GM19023 (cell line): ENCODE data around the gene ELMO1.

Source experiments
- ATAC-seq: cut with Tn5 transposase; IDR thresholded peaks from one replicate; pipeline ENCODE4 v1.9.1; 2021; ENCODE audit warnings: mild to moderate bottlenecking, moderate library complexity; ENCODE audit not compliant: unreplicated experiment

Gene ELMO1

DNA sequence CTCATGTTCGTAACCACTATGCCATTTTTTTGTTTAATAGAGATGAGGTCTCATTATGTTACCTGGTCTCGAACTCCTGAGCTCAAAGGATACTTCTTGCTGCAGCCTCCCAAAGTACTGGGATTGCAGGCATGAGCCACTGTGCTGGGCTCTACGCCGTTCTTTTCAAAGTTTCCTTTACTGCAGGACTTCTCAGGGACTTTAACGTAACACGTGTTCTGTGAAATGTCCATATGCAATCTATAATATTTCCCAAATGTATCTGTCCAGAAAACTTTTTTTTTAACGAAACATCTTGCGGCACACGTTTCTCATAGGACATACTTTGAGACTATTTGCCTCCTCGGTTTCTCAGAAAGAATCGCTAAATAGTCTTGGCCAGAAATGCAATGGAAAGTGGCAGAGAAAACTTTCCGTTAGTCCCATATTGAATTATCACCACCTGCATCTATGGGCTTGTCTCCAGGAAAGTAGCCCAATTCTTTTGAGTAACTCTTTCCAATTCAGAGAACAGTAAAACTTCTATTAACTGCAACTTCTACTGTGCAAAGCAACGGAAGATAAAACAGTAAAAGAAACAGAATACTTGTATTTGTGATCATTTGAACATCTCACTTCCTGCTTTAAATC is 96.3 kb downstream of the ELMO1 start:
- ATAC-seq: no peak

DNA sequence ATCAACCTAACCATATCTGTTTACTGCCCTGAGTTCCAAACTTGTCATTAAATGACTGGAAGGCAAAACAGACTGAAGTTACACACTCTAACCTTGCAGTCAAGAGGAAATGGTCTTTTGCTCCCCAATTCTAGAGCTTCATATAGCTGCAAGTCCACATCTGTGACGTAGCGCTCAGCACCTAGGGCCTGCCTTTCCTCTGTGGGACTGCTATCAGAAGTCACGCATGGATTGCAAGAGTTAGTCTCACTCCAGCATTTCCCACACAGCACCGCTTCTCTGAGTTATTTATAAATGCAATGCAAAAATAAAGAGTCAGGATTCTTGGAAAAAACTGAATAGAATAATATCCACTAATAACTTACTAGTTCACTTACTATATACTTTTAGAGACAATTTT is 96.9 kb downstream of the ELMO1 start:
- ATAC-seq: no peak

DNA sequence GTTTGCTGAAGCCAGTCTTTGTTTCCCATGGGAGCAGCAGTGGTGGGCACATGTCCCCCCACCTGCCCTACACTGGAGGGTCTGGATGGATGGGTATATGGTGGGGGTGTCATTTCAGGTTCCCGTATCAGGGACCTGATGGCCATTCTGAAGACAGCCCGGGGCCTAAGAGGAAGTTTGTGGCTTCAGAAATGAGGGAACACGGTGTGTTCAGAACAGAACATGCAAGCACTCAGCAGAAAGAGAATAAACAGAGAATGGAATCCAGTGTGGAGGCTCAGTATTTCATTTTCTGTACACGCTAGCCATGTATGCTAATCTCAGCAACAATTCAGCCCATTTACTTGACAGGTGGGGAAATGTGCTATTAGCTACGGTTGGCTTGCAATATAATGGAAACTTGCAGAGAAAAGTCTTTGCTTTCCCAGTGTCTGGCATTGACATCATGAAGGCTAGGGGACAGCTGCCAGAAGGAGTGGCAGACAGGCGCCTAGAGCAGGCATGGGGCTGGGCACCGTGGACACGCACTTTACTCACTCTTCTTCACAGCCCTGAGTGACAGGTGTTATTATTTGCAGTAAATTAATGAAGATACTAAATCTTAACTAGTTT is 98.6 kb downstream of the ELMO1 start:
- no peak for ATAC-seq

DNA sequence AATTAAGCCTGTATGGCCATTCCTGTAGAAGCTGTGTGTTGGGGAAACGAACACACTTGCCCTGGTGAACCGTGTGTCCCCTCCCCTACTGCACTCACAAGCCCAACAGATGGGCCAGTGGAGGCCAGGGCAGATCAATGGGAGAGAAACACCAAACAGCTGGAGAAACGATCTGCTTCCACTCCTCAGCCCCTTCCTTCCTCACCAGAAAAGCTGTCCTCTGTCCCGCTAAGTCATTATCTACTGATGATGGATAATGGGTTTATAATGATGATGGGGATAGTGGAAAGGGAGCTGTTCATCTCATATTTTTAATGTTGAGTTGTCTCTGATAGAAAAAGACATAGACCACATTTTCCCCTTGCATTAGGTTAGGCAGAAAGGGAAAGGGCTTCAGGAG is 99.7 kb downstream of the ELMO1 start:
- no peak for ATAC-seq

DNA sequence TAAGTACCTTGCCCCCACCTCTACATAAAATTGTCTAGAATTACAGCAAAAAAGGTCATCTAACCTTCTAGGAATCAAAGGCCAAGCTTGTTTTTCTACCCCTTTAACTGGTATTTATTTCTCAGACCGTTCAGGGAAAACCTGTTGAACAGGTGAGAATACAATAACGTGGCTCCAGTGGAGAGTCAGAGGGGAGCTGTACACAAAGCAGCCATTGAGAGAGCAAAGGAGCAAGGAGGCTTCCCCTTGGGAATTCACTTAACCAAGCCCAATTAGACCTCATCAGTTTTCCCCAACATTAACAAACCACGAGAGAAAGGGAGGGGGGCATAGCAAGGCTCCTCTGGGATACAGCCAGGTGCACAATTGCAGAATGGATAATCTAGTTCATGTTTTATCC is 101.9 kb downstream of the ELMO1 start:
- ATAC-seq: no peak

DNA sequence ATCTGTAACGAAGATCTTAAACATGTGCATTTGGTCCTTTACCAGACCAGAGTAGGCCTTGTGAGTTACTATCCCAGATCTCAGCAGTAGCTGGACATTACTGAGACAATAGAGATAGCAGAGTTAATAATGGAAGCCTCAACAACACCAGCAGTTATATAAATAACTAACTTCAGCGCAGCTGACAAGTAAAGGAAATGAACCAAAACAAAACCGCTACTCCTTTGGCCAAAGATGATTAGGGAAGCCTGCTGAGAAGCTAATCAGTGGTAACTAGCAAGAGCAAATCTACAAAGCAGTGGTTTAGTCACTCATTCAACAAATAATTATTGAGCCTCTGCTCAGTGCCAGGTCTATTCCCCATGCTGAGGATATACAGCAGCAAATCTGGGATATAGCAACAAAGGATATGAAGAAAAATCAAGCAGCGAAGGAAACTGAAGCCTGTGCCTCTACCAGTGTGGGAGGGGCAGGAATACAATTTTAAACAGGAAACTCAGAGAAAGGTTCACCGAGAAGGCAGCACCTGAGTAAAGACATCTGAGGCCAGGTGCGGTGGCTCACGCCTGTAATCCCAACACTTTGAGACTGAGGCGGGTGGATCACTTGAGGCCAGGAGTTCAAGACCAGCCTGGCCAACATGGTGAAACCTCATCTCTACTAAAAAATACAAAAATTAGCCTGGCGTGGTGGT is 103.6 kb downstream of the ELMO1 start:
- no peak for ATAC-seq

DNA sequence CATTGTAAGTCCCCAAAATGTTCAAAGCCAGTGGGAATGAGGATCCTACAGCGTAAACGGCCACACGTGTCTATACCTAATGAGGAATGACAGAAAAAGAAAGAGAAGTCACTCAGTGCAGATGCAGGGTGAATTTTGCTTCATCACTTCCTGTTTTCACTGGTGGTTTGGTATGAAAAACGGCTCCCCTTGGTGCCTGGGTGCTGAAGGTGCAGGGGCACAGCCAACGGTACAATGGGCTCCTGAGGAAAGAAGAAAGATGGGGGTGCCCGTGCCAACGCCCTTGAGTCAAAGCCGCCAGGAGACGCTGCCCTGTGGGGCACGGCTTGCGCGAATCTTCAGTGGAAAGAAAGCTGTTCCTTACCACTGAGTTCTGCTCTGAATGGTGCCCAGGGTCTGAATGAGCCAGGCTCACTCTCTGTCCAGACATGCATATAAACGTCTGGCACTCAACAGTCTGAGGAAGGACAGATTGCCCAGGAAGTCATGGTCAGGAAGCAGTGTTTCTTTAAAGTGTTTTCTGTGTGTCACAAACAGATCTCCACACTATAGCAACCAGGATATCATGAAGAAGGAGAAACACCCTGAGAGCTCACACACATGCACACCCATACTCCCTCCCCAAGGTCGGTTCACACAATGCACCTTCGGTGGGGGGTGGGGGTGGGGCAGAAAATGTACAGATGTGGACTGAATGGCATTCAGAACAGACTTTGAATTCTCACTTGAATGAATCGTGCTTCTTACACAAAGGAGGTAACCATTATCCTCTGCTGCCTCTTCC is 105.8 kb downstream of the ELMO1 start:
- peak; percentile 69 for ATAC-seq

DNA sequence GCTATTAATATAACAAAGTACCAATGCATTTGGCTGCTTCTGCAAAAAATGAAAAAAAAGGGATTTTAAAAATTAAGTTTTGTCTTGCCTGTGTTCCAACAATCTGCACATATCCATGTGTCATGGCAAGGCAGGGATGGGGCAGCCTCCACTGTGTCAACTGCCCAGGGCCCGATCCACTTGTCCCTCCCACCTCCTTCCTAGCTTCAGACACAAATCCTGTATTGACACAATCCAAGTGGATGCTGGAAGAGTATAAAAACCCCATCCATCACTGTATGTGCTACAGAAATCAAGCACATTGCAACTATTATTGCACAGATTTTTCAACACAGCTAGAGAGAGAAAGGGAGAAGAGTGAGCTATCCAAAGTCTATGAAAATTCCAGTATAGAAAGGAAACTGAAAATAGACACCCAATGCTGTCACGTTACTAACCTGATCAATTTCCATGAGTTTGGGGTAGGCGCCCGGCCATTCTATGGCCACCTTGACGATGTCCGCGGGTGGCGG is 106.4 kb downstream of the ELMO1 start:
- no peak for ATAC-seq

DNA sequence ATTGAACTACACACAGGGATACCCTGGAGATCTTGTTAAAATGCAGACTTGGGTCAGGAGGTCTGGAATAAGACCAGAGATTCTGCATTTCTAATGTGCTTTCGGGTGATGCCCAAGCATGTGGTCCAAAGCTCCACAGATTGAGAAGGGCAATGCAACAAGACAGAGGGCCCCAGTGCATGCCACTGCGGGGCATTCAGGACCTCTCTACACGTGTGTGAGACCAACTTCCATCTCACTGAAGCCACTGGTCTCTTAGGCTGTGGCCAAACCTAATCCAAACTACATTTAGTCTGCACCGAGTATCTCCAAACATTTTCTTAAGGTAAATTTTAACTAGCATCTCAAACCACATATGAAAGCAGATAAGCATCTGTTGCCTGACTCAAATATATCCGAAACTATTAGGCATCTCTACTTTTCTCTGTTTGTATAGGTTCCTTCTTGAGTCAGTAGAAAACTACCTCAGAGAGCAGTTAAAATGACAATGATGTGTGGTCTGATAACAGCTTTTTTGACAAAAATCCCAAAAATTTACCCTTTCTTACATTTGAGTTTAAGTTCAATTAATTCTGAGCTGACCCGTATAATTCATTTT is 107.5 kb downstream of the ELMO1 start:
- ATAC-seq: peak; percentile 43

DNA sequence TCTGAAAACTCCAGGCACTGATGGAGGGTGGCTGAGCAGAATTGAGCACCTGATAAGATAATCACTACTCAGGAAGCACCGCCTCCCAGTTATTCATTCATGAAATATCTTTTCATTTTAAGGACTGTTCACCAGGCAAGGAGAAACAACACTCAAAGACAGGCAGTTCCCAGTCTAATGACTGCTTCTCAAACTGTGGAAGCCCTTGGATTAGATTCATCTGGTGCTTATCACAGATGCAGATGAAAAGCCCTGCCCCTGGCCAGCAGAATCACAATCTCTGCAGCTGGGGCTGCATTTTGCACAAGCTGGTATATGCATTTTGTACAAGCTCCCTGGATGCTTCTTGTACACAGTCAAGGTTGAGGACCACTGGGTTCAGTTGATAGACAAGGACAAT is 109.7 kb downstream of the ELMO1 start:
- ATAC-seq: no peak

DNA sequence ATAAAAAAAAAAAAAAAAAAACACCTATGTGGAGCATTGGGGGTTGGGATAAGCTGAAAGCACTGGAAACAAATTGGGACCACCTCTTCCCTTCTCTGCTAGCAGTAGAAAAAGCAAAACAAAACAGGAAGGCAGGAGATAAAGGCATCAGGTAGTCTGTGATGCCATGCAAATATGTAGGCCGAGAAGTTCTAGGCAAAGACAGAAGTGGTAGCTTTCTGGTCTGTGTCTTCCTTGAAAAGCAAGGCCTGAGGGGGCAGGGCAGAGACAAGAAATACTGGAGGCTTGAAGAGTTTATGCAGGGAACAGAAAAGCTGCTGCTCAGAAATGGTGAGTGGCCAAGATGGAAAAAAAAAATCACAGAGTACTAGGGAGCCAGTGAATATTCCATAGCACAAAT is 111.1 kb downstream of the ELMO1 start:
- ATAC-seq: no peak

DNA sequence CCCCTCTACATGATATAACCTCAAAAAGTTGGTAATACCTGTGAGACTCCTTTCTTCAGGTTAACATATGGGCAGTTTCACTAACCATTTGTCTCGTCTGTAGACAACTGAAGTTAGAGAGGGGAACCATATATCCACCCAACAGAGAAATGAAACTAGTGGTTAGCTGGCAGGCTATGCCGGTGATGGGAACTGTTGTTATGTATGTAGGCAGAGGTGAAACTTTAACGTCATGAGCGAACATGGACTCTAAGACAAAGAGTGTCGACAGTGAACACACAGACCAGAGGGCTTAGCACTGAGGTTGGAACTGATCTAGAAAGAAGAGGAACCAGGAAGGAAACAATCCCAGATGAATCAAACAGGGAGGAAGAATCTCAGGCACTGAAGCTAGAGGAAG is 112.4 kb downstream of the ELMO1 start:
- peak; percentile 90 for ATAC-seq

DNA sequence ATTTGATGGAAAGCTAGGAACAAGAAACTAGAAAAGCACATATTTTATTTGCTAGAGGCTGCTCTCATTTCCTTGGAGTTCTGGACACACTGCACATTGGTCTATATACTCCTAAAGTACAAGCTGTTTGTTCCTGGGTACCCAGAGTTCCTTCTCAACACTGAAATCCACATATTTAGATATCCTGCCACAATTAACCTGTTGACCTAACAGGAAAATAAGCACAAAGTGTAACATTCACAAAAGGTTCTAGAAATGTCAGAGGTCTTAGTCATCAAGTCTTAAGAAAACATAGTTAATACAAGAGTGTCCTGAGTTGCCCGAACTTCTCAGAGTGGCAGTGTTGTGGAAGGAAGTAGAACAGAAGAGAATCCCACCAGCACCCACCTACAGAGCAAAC is 115.6 kb downstream of the ELMO1 start:
- no peak for ATAC-seq

DNA sequence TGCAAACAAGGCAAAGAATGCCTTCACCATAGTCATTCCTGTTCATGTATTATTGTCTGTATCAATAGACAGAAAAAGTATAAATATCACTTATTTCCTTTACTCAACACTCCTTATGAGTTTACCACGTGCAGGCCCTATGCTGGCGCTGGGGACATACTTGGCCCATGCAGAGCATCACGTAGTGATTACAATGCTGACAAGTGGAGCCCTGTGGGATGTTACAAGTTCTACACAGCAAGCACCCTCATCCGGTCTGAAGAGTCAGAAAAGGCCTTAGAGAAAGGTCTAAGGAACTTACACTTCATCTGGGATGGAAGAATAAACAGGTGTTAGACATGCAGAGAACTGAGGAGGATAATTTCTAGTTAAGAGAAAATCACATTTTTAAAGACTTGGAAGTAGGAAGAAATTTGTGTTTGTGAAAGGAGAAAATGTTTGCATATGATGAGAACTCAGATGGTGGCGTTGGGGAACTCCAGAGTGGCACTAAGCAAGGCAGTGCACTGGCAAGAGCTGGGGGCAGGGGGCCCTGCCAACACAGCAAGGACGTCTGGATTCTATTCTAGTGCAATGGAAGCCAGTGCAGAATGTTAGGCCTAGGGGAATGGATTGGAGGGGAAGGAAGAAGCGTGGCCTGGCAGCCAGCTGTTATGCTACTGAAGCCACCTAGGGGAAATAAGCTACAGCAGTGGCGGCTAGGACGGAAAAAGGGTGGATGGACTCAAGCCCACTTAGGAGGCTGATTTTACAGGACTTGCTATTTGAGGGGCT is 116.2 kb downstream of the ELMO1 start:
- ATAC-seq: no peak

DNA sequence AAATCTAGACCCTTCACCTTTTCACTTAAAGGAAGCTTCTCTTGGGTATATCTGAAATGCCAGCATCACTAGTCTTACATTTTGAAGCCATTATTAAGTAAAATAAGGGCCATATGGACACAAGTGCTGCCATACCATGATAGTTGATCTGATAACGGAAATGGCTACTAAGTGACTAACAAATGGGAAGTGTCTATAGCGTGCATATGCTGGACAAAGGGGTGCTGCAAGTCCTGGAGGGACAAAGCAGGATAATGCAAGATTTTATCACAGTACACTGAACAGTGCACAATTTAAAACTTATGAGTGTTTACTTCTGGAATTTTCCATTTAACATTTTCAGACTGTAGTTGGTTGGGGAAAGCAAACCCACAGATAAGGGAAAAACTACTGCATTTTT is 117.9 kb downstream of the ELMO1 start:
- ATAC-seq: no peak

DNA sequence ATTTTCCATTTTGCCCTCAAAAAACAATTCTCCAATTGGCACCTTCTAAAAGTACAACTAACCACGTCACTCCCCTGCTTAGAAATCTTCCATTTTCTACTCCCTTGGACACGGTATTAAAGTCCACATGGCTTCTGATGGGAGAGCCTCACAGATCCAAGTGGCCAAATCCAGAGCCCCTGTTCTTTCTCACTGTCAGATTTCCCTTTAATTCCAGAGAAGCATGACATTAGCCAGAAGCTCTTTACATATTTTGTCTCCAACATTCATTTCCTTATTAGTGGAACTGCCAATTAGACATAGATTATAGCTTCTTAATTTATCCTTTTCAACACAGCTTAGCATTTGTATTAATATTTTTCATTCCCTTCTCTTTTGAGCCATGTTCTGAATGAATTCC is 118.7 kb downstream of the ELMO1 start:
- no peak for ATAC-seq

DNA sequence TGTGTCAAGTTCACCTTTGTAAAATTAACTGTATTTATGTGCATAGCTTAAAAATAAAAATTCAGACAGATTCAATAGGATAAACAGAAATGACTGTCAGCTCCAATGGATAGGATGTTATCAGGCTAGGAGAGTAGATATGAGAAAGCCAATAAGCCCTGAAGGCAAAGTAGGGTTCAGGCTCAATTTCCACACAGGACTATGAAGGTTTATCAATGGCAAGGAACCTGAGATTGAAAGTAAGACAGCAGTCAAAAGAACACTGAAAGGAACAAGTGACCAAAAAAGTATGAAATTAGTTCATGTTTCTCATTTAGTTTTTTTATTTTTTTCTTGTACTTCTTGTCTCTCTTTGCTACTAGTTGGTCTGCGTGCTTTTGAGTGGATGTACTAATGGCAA is 121.4 kb downstream of the ELMO1 start:
- no peak for ATAC-seq

DNA sequence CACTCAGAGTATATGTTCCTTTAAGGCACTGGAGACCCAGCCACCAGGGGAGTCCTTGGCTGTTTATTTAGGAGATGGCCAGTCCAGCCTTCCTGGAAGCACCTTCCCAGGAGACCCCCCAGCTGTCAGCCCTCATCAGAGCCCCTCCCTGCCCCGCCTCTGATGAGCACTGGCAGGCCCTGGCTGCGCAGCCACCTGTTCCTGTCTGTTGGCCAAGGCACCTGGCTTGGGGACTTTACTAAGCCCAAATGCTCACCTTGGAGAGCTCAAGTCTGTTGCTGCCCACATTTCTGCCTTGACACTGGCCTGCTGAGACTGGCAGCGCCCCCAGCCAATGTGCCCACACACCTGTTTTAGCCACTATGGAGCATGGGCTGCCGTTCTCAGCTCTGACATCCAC is 124.7 kb downstream of the ELMO1 start:
- ATAC-seq: no peak

DNA sequence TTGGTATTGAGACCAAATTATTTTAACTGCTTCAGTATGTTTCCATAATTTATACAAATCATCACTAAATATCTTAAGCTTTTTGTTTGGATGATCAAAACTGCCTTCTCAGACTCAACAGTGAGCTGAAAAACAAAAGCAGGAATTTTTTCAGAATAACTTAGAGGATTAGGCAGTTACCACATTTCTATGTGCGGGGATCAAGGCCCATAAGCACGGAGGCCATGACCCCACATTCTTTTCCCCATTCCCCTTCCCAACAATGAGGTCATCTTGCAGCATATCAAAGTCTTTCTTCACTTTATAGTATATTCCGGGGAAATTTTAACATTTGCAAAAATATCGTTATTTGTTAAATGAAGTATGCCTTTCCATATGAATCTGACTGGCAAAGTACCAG is 125.8 kb downstream of the ELMO1 start:
- no peak for ATAC-seq

DNA sequence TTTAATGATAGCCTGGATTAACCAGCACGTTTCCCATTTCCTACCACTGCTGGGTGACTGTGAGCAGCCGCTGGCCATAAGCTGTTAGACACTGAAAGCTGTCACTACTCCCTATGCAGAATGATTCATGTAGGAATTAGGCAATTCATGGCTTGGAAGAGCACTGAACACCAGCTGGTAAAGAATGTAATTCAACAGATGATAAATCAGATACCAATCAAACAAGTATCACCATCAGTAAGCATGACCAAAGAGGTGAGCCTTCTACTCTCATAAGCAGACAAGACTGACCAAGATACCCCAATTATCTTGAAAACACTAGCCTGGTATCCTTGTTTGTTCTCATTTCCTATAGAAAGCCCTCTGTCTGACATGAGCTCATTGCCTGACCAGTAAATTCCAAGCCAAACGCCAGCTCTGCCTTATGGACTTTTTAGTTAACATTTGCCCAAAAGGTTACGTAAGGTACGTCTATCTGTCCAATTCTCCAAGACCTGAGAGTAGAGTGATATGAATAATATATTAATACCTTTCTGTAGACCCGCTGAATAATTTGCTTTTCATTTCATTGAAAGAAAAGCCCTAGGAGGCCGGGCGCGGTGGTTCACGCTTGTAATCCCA is 127.7 kb downstream of the ELMO1 start:
- no peak for ATAC-seq
